Duodenal mucosa (tissue), 2 donors: ENCODE results near the gene TLL1.

ENCODE experiments used
- H3K27ac ChIP-seq: one replicate; pipeline ENCODE4 v1.7.0; 2013; ENCODE audit warnings: low read depth, low read length
- H3K27me3 ChIP-seq, 2 donors: one replicate each; pipeline ENCODE4 v1.7.0; 2013; ENCODE audit warnings: low read length in 2 of 2, control low read depth in 1 of 2; ENCODE audit not compliant: insufficient read depth in 2 of 2, control insufficient read depth in 1 of 2
- H3K36me3 ChIP-seq, 2 donors: one replicate each; pipeline ENCODE4 v1.7.0; 2013; ENCODE audit warnings: low read length in 2 of 2, control low read depth in 1 of 2; ENCODE audit not compliant: insufficient read depth in 2 of 2, control insufficient read depth in 1 of 2
- H3K4me1 ChIP-seq, 2 donors: one replicate each; pipeline ENCODE4 v1.7.0; 2013; ENCODE audit warnings: low read length in 2 of 2, control low read depth in 1 of 2; ENCODE audit not compliant: insufficient read depth in 2 of 2, control insufficient read depth in 1 of 2
- H3K4me3 ChIP-seq, 2 donors: one replicate each; pipeline ENCODE4 v1.7.0; 2013; ENCODE audit warnings: low read length in 2 of 2, low read depth in 1 of 2
- H3K9ac ChIP-seq, 2 donors: one replicate each; pipeline ENCODE4 v1.7.0; 2013; ENCODE audit warnings: low read length in 2 of 2, low read depth in 1 of 2
- H3K9me3 ChIP-seq, 2 donors: one replicate each; pipeline ENCODE4 v1.7.0; 2013; ENCODE audit warnings: low read length in 2 of 2, control low read depth in 1 of 2; ENCODE audit not compliant: control insufficient read depth in 1 of 2

Gene TLL1

DNA sequence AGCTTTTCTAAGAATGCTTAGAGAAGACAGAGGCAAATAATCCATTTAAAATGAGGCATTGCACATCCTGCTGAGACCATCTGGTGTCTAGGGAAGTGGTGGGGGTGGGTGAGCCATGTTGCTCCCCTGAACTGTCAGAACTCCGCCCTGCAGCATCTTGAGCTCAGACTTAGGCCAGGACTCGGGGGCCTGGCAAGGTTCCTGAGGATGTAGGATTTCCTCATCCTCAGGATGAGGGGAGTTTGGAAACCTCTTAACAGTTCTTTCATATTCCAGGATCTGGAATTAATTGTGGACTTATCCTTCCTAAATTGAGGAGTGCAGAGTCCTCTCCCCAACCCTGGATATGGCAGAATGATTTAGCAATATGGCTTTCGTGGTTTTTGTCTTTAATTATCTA is 6.6 kb downstream of the TLL1 start:
- Histone ChIP-seq H3K4me3 (no peak overlapping the region), H3K4me1 (peaks cover 0 to 3% of the 10 kb centered on the region in 2 donors), H3K9ac (no peak overlapping the region), H3K27me3 (no peaks in the 10 kb centered on the region), H3K27ac (no peak overlapping the region), H3K9me3 (no peaks in the 10 kb centered on the region), H3K36me3 (no peaks in the 10 kb centered on the region)

DNA sequence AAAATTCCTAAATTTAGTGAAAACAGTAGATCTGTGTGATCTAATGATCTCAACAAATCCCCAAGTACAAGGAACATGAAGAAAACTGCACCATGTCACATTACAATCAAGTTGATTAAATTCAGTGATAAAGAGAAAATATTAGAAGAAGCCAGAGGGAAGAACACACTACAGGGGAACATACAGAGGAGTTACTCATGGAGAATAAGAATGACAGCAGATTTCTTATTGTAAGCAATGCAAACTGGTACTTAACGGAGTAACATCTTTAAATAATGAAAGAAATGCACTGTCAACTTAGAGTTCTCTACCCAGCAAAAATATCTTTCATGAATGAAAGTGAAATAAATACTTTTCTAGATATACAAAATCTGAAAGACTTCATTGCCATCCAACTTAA is 21.1 kb downstream of the TLL1 start:
- Histone ChIP-seq H3K4me3 (no peak overlapping the region), H3K27me3 (no peaks in the 10 kb centered on the region), H3K9me3 (peaks cover 0 to 8% of the 10 kb centered on the region in 2 donors), H3K36me3 (no peaks in the 10 kb centered on the region), H3K9ac (no peak overlapping the region), H3K4me1 (no peaks in the 10 kb centered on the region), H3K27ac (no peak overlapping the region)

DNA sequence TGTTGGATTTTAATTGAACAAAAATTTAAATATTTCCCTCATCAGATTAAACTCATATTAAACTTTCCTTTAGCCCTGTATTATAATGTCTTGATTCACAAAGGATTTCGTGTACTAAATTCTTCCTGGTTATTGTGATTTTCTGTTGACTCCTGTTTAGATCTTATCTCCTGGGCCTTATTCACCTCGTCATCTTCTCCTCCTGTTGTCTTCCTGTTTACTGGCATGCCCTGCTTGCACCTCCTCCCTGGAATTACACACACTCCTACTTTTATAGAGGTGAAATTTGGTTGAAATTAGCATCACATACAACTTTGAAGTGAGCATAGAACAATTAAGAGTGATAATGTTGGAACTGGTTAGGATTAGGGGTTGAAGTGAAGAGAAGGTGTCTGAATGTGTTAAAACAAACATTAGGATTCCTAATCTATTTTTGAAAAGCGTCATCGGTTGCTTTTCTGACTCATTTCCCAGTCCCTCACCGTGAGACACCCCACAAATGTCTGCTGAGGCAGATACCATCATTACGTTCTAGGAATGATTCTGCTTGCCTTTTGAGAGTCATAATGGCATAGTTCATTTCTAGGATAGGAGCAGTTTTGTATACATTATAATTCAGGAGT is 32.5 kb downstream of the TLL1 start:
- no peak overlapping the region for H3K9ac ChIP-seq
- H3K36me3 ChIP-seq, result no peaks in the 10 kb centered on the region
- no peak overlapping the region for H3K4me3 ChIP-seq
- no peaks in the 10 kb centered on the region for H3K4me1 ChIP-seq
- H3K9me3 ChIP-seq, result no peaks in the 10 kb centered on the region
- no peak overlapping the region for H3K27ac ChIP-seq
- H3K27me3 ChIP-seq, result no peaks in the 10 kb centered on the region

DNA sequence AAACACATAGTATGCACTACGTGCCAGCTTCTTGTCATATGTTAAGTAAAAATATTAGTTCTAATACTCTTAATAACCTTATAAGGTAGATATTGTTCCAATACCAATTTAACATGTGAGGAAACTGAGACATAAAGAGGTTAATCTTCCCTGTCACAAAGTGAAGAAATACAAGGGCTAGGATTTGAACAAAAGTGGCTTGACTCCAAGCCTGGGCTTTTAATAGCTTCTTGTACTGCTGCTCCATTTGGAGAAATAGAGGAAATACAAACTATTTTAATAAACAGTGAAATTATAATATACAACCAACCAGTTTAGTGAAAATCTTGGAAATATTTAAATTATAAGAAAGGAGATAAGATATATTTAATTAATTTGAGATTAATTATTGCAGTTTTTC is 33.2 kb downstream of the TLL1 start:
- no peak overlapping the region for H3K4me3 ChIP-seq
- no peak overlapping the region for H3K9ac ChIP-seq
- no peak overlapping the region for H3K27ac ChIP-seq
- H3K9me3 ChIP-seq, result no peaks in the 10 kb centered on the region
- H3K36me3 ChIP-seq, result no peaks in the 10 kb centered on the region
- no peaks in the 10 kb centered on the region for H3K27me3 ChIP-seq
- H3K4me1 ChIP-seq, result no peaks in the 10 kb centered on the region

DNA sequence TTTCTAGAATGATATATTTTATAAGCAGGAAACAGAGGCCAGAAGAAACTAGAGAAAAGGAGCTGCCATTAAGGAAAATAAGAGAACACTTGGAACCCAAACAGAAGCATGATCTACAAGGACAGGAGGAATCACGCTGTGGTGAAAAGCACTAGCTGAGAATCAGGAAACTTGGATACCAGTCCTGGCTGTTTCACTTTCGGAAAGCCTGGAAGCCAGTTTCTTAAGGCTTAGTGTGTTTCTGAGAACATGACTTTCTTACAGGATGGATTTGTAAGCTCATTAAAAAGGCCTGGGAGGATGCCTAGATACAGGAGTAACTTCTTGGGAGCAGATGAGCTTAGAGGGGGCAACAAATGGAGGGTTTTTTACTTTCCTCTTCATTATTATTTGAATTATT is 36.9 kb downstream of the TLL1 start:
- H3K9me3 ChIP-seq, result no peaks in the 10 kb centered on the region
- no peak overlapping the region for H3K9ac ChIP-seq
- H3K27ac ChIP-seq, result no peak overlapping the region
- no peak overlapping the region for H3K4me3 ChIP-seq
- H3K36me3 ChIP-seq, result no peaks in the 10 kb centered on the region
- H3K4me1 ChIP-seq, result no peaks in the 10 kb centered on the region
- H3K27me3 ChIP-seq, result no peaks in the 10 kb centered on the region

DNA sequence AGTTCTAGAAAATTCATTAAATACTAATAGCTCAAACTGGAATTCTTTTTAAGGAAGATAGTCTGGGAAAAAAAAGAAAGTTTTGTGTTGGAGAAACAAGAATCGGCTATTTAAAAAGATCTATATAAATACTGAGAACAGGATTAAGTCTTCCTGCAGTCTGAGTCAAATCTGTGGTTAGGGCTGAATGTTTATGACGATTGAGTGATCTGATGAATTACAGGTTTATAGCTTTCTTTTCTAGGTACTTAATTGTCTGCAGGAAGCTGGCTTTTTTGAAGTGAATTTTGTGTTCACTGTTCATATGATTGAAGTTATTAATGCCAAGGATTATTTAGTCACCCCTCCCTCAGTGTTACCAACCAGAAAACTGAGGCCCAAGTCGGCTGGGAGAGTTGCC is 42.2 kb downstream of the TLL1 start:
- Histone ChIP-seq H3K4me3 (no peak overlapping the region), H3K27ac (no peak overlapping the region), H3K9me3 (no peaks in the 10 kb centered on the region), H3K4me1 (no peaks in the 10 kb centered on the region), H3K27me3 (no peaks in the 10 kb centered on the region), H3K9ac (no peak overlapping the region), H3K36me3 (no peaks in the 10 kb centered on the region)

DNA sequence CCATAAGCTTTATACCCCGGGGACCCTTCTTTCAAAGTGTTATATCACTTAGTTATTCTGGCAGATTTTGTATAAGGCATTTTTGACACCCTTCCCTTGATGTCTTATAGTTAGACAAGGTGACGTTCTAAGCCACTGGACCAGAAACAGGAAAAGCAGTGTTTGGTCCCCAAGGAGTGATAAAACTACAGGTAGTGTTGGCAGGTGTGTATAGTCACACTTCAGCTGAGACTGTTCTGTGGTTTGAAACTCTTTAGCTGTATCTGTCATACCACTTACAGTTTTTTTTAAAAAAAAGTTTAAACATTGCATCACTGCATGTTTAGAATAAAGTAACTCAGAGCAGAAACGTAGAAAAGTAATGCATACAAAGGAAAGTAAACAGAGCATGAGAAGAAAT is 48.5 kb downstream of the TLL1 start:
- Histone ChIP-seq H3K4me3 (no peak overlapping the region), H3K9ac (no peak overlapping the region), H3K36me3 (no peaks in the 10 kb centered on the region), H3K4me1 (no peaks in the 10 kb centered on the region), H3K9me3 (no peaks in the 10 kb centered on the region), H3K27ac (no peak overlapping the region), H3K27me3 (no peaks in the 10 kb centered on the region)

DNA sequence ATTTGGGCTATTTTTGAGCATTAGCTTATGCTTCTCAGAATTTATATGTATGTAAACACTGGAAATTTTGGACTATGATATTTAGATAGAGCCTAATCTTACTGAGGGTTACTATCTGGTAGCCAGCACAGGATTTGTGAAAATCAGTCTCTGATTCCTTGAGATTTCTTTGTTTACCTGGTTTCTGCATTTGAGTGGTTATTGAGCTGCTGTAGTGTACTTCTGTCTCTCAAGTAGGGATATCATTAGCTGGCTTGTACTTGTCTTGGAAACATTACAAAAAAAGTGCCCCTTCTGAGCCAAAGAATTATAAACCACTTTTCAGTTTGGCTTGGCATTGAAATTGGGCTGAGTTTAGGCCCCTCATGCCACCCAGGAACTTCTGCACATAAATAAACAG is 49.7 kb downstream of the TLL1 start:
- Histone ChIP-seq H3K9ac (no peak overlapping the region), H3K4me3 (no peak overlapping the region), H3K4me1 (no peaks in the 10 kb centered on the region), H3K9me3 (no peaks in the 10 kb centered on the region), H3K27me3 (no peaks in the 10 kb centered on the region), H3K27ac (no peak overlapping the region), H3K36me3 (no peaks in the 10 kb centered on the region)

DNA sequence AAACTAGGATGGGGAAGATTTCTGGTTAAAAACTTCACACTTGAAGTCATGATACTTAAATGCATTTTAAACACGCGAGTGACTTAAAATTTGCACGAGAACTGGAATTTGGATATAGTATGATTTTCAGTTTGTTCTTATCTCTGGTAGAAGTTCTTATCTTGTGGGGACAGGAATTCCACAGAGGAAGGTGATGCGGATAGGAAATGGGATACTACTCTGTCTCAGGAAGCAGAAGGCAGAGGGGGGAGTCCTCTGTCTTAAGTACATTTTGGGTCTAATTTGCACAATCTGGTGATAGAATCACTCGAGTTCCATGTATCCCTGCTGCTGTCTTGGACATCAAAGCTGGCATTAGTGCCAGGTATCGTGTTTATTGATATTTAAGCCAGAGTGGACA is 53.3 kb downstream of the TLL1 start:
- Histone ChIP-seq H3K27me3 (no peaks in the 10 kb centered on the region), H3K4me3 (no peak overlapping the region), H3K9ac (no peak overlapping the region), H3K27ac (no peak overlapping the region), H3K4me1 (no peaks in the 10 kb centered on the region), H3K9me3 (no peaks in the 10 kb centered on the region), H3K36me3 (no peaks in the 10 kb centered on the region)

DNA sequence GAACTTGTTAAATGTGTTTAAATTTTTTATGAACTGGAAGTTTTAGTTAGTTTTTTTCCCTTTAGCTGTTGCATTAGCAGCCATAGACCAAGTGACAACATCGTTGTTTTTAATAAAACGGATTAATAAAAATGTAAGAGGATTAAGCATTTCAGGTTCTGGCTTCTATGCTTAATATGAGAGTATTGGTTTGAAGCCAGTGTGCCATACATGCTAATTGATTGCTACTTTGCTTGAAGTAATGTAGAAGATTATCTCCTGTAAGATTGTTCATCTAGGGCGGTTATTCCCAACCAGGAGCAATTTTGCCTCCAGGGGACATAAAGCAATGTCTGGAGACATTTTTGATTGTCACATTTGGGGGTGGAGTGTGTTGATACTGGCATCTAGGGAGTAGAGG is 54.3 kb downstream of the TLL1 start:
- no peak overlapping the region for H3K4me3 ChIP-seq
- no peaks in the 10 kb centered on the region for H3K27me3 ChIP-seq
- H3K4me1 ChIP-seq, result no peaks in the 10 kb centered on the region
- H3K9ac ChIP-seq, result no peak overlapping the region
- no peak overlapping the region for H3K27ac ChIP-seq
- H3K9me3 ChIP-seq, result no peaks in the 10 kb centered on the region
- no peaks in the 10 kb centered on the region for H3K36me3 ChIP-seq

DNA sequence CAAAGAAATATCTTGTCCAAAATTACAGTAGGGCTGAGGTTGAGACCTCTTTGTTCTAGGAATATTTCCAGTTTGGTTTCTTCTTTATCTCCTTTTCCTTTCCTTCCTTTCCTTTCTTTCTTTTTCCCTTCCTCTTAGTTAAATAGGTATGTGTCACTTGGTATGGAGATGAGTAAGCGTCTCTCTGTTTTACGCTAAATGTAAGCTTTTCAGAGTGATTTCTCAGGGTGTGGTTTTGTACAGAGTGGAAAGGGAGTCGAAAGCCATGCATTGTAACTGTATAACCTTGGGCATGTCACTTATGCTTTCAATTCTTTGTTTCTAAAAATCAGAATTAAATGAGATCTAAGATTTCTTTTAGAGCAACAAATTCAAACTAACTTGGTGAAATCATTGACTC is 54.8 kb downstream of the TLL1 start:
- H3K9me3 ChIP-seq, result no peaks in the 10 kb centered on the region
- no peaks in the 10 kb centered on the region for H3K36me3 ChIP-seq
- H3K4me3 ChIP-seq, result no peak overlapping the region
- no peaks in the 10 kb centered on the region for H3K4me1 ChIP-seq
- no peak overlapping the region for H3K27ac ChIP-seq
- H3K9ac ChIP-seq, result no peak overlapping the region
- H3K27me3 ChIP-seq, result no peaks in the 10 kb centered on the region
